Measurements from ENCODE around the gene SMARCAL1. TPM values are rescaled to one million over a fixed set of nuclear protein-coding genes. Genes with fewer than 3 reads are reported as not detected.

SMARCAL1 gene
- total RNA-seq, 1 donor from 2014 or later: 135 TPM

DNA sequence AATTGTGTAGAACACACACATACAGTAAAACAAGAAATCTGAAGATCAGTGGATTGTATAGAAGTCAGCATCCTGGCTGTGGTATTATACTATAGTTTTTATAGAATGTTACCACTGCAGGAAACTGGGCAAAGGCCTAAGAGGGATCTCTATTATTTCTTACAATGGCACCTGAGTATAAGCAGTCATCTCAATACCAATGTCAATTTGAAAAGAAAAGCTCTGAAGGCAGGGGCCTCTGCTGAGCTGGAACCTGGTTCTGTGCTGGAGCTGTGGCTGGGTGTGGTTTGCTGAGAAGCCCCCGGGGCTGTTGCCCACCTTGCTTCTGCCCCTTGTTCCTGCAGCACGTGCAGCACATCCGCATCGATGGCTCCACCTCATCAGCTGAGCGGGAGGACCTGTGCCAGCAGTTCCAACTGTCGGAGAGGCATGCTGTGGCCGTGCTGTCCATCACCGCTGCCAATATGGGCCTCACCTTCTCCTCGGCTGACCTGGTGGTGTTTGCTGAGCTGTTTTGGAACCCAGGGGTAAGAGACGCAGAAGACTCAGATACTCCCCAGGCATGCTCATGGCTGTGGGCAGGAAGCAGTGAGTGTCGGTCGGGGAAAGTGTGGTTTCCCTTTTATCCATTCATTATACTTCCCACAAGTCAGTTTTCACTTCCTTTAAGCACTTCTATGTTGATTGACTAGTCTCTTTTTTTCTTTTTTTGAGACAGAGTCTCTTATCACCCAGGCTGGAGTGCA is 62.8 kb downstream of the SMARCAL1 start:
- Histone ChIP-seq H3K27me3 (ENCODE audit: control insufficient read depth, insufficient read depth, low read length) (no peaks in the 10 kb centered on the region), H3K36me3 (ENCODE audit: control insufficient read depth, insufficient read depth, low read length) (no peaks in the 10 kb centered on the region), H3K4me3 (ENCODE audit: low read depth, low read length) (no peak overlapping the region)
- no peak for DNase-seq (ENCODE audit: low read depth)
- TF ChIP-seq, protein P1, sequence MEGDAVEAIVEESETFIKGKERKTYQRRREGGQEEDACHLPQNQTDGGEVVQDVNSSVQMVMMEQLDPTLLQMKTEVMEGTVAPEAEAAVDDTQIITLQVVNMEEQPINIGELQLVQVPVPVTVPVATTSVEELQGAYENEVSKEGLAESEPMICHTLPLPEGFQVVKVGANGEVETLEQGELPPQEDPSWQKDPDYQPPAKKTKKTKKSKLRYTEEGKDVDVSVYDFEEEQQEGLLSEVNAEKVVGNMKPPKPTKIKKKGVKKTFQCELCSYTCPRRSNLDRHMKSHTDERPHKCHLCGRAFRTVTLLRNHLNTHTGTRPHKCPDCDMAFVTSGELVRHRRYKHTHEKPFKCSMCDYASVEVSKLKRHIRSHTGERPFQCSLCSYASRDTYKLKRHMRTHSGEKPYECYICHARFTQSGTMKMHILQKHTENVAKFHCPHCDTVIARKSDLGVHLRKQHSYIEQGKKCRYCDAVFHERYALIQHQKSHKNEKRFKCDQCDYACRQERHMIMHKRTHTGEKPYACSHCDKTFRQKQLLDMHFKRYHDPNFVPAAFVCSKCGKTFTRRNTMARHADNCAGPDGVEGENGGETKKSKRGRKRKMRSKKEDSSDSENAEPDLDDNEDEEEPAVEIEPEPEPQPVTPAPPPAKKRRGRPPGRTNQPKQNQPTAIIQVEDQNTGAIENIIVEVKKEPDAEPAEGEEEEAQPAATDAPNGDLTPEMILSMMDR (IDR thresholded peaks at IDR 0.05; ENCODE audit: insufficient read depth, low read length, poor library complexity, severe bottlenecking): no peak

DNA sequence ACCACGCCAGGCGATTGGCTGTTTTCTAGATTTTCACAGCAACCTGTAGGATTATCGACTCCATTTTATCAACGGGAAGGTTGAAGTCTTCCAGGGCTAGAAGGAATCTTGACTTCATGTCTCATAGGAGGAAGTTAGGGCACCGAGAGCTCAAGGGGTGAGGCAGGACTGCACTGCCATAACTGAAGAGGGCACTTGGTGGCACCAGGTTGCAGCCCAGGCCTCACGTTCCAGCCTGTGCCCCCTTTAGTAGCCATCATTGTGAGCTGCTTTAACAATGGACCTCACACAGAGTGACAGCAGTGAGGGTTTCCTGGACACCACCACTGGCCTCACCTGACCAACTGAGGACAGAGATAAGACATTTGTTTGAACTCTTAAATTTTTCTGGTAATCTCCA is 63.5 kb downstream of the SMARCAL1 start:
- no peaks in the 10 kb centered on the region for H3K36me3 ChIP-seq (ENCODE audit: control insufficient read depth, insufficient read depth, low read length)
- TF ChIP-seq, protein P1 (IDR thresholded peaks at IDR 0.05; ENCODE audit: insufficient read depth, low read length, poor library complexity, severe bottlenecking): no peak
- no peaks in the 10 kb centered on the region for H3K27me3 ChIP-seq (ENCODE audit: control insufficient read depth, insufficient read depth, low read length)
- H3K4me3 ChIP-seq (ENCODE audit: low read depth, low read length): no peak overlapping the region
- no peak for DNase-seq (ENCODE audit: low read depth)

DNA sequence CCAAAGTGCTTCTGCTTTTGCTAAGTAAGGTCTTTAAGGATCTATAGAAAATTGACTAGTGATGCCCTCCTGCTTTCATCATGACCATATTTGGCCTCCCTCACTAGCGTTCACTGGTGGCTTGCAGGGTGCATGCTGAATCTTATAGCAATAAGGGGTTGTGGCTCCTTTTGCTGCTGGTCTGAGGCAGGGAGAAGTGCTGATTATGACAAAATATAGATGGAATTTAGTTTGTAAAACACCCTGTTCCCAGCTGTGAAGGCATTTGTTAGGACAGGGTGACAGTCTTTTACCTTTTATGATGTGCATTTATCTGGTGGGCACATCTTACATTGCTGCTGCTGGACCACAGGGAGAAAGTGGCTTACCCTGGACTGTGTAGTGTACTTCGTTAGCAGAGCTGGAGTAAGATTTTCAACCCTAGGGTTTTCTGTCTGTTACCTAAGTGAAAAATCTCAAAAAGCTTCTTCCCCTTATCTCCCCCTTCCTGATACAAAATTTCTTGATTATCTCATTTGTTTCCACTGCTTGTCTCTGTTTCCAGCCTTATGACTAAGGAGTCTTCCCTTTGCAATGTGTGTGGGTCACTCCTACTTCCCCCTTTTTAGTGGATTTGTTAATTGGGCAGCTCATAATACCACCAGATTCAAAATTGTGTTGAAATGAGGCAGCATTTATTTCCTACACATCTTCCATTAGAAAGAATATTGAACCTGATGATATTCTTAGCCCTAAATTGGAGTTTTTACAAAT is 65.2 kb downstream of the SMARCAL1 start:
- TF ChIP-seq, protein P1 (IDR thresholded peaks at IDR 0.05; ENCODE audit: insufficient read depth, low read length, poor library complexity, severe bottlenecking): no peak
- no peak for DNase-seq (ENCODE audit: low read depth)
- Histone ChIP-seq H3K4me3 (ENCODE audit: low read depth, low read length) (no peak overlapping the region), H3K27me3 (ENCODE audit: control insufficient read depth, insufficient read depth, low read length) (no peaks in the 10 kb centered on the region), H3K36me3 (ENCODE audit: control insufficient read depth, insufficient read depth, low read length) (peaks cover 2% of the 10 kb centered on the region)

DNA sequence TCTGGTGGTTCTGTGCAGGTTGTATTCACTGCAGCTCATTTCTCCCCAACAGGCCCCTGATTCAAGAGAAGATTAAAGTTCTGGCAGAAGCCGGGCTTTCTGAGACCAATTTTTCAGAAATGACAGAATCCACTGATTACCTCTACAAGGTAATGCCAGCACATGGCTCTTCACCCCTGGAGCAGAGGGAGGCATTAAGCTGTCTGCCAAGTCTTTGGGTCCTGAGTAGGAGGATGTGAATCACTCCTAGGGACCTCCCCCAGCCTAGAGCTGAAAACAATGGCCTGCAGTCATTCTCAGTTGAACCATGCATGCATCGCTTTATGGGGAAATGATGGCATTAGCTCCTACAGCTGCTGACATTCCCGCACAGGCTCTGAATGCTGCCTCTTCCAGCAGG is 65.9 kb downstream of the SMARCAL1 start:
- peaks cover 2% of the 10 kb centered on the region for H3K36me3 ChIP-seq (ENCODE audit: control insufficient read depth, insufficient read depth, low read length)
- DNase-seq (ENCODE audit: low read depth): peak; percentile 81
- TF ChIP-seq, protein P1 (IDR thresholded peaks at IDR 0.05; ENCODE audit: insufficient read depth, low read length, poor library complexity, severe bottlenecking): no peak
- no peaks in the 10 kb centered on the region for H3K27me3 ChIP-seq (ENCODE audit: control insufficient read depth, insufficient read depth, low read length)
- H3K4me3 ChIP-seq (ENCODE audit: low read depth, low read length): no peak overlapping the region

DNA sequence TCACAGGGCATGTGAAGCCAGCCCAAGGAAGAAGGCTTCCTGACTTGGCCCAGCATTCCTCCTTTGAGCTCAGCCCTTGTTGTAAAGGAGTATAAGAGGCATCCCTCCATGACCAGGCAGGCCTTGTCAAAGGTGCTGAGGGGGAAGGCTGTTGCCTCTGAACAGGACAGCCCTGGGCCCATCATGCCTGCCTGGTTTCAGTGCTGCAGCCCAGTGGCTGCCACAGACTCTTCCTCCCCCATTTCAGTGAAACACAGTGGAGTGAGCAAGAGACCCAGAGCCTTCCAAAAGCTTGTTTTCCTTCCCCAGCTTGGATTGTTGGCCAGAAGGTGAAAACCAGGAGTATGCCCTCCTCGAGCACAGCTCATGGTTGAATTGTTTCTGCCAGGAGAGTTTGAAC is 66.5 kb downstream of the SMARCAL1 start:
- Histone ChIP-seq H3K4me3 (ENCODE audit: low read depth, low read length) (no peak overlapping the region), H3K36me3 (ENCODE audit: control insufficient read depth, insufficient read depth, low read length) (peaks cover 2% of the 10 kb centered on the region), H3K27me3 (ENCODE audit: control insufficient read depth, insufficient read depth, low read length) (no peaks in the 10 kb centered on the region)
- no peak for DNase-seq (ENCODE audit: low read depth)
- TF ChIP-seq, protein P1 (IDR thresholded peaks at IDR 0.05; ENCODE audit: insufficient read depth, low read length, poor library complexity, severe bottlenecking): no peak
